Activated CD8-positive, alpha-beta memory T cell treated with anti-CD3 and anti-CD28 coated beads, Interleukin-2, amount 10 ng/mL, durations not matched to agents 7 days and 5 days (primary cell): Measurements from ENCODE around the gene MRM2. TPM values are rescaled to one million over a fixed set of nuclear protein-coding genes. Genes with fewer than 3 reads are reported as not detected.

ENCODE experiments used
- ATAC-seq: fragments of 150-1000 bp; cut with Tn5 transposase; one replicate; pipeline ENCODE4 v1.10.0; 2021; ENCODE audit warnings: moderate library complexity
- CTCF ChIA-PET: fragments of 350-600 bp; sonication (Branson Sonifier 250); formaldehyde crosslinking; loops from one replicate; lab custom pipeline; 2021; ENCODE audit warnings: antibody characterized with exemption; lab: Charles Lee
- DNase-seq: peaks from one replicate; pipeline ENCODE4 v3.0.0-alpha.2; 2020
- H3K27ac Mint-ChIP-seq: one replicate; pipeline ENCODE4 v1.8.0; 2021; ENCODE audit warnings: mild to moderate bottlenecking, mixed read lengths
- H3K27me3 Mint-ChIP-seq: one replicate; pipeline ENCODE4 v1.8.0; 2021; ENCODE audit warnings: mixed read lengths
- H3K36me3 Mint-ChIP-seq: one replicate; pipeline ENCODE4 v1.8.0; 2021; ENCODE audit warnings: mild to moderate bottlenecking, mixed read lengths
- H3K4me1 Mint-ChIP-seq: one replicate; pipeline ENCODE4 v1.8.0; 2021; ENCODE audit warnings: mixed read lengths
- H3K4me3 Mint-ChIP-seq: one replicate; pipeline ENCODE4 v1.8.0; 2021; ENCODE audit warnings: mild to moderate bottlenecking, moderate library complexity, mixed read lengths
- H3K9me3 Mint-ChIP-seq: one replicate; pipeline ENCODE4 v1.8.0; 2022; ENCODE audit warnings: low read depth, mixed read lengths
- total RNA-seq, 2 experiments: library from RNA; stranded (reverse); gene quantifications; one replicate each; pipeline ENCODE4 v1.2.3, GENCODE V29; 2021

MRM2 gene
- total RNA-seq, 2 experiments from 2014 or later = 27.6 to 35.1 TPM

DNA sequence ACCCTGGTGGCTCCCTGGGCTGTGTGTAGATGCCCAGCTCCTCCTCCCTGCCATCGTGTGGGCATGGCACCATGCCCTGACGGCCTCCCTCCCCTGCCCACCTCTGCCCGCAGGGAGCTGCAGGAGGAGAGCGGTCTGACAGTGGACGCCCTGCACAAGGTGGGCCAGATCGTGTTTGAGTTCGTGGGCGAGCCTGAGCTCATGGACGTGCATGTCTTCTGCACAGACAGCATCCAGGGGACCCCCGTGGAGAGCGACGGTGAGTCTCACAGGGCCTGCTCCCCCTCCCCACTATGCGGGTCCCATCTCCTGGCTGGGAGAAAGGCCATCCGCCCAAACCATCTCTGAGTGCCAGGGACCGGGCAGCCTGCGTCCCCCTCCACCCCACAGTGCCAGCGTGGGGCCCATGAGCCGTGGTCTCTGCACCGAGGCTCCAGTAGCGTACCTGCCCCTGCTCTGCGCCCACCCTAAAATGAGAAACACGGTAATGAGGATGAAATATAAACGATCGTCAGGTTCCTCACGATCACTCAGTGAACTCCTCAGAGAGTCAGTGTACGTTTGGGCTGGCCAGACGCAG lies 7.8 kb upstream of the MRM2 start:
- CTCF ChIA-PET = interaction anchor here (1.2 to 1.9 kb wide), 2 partner anchors 17 to 91 kb away, joined by 4 to 6 read pairs; partner anchors contain the start of gene MAD1L1
- no peak overlapping the region for H3K27ac Mint-ChIP-seq
- H3K9me3 Mint-ChIP-seq = no peaks in the 10 kb centered on the region
- H3K4me1 Mint-ChIP-seq = peaks cover 31% of the 10 kb centered on the region
- no peaks in the 10 kb centered on the region for H3K27me3 Mint-ChIP-seq
- H3K4me3 Mint-ChIP-seq = no peak overlapping the region
- DNase-seq (no peak), ATAC-seq (peak; percentile 2)
- H3K36me3 Mint-ChIP-seq = peaks cover 5% of the 10 kb centered on the region

DNA sequence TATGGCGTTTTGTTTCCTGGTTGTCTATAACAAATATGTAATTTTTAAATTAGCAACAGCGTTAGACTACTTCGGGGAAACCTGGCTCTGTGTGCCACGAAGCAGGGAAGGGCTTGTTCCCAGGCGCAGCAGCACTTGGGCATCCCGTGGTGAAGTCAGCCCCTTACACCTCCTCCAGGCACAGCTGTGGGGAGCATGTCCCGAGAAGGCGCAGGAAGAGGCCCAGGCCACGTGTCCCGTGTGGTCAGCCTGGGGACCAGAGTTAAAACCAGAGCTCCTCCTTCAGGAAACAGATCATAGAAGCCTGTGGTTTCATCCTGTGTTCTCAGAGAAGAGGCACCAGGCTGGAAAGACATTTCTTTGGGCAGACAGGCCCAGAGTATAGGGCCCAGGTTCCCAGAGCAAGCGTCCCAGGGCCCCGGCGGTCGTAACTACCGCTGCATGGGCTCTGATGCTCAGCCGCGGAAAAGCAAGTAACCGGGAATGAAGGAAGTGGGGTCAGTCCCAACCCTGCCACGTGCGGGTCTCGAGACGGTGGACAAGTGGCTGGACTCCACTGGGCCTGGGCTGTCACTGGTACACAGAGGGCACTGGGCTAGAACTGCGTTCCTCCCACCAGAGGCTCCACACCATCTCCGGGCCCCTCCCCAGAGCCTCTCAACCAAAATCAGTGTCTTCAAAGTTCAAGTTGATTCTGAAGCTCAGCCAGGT lies 7.1 kb upstream of the MRM2 start:
- ATAC-seq (peak; percentile 54), DNase-seq (peak; percentile 70)
- Mint-ChIP-seq H3K27ac (peak overlapping the region; percentile 61), H3K9me3 (no peaks in the 10 kb centered on the region), H3K36me3 (peaks cover 5% of the 10 kb centered on the region), H3K4me3 (peak overlapping the region; percentile 50), H3K4me1 (peaks cover 27% of the 10 kb centered on the region), H3K27me3 (no peaks in the 10 kb centered on the region)
- CTCF ChIA-PET = interaction anchor here (0.7 to 1.9 kb wide), 6 partner anchors 12 to 220 kb away, joined by 4 to 8 read pairs (median 5); partner anchors contain the start of genes MAD1L1 and SNX8

DNA sequence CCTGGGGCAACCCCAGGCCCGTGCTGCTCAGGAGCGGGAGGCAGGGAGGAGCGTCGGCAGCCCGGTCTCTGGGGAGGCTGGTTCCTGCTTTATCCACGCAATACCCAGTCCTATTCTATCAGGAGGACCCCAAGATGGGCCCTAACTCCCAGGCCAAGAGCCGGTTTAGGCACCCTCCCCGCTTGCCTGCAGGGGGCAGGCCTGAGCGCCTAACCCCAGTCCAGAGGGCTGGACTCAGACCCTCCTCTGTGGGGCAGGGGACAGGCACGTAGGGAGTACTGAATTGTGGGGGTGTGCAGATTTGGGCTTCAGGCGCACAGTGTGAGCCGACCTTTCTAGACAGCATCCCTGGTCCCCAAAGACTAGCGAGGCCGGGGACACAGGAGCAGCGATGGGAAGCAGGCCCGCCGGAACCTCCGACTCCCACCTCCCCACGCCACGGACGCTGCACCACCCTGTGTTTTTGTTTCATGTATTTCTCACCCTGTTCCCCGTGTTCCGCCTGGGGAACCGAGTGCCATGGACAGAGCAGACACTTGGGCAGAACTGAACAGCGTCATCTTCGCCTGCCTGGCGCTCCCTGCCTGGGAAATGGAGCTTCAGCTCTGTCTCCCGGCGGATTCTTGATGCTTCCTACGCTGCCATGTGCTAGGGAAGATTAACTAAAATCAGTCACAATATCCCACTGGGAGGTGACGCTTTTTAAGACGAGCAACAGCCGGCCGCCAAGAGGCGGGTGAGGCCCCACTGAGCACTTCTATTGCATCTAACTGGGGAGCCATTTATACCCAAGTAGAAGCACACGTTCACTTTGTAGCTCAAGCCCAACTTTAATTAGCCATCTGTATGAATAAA lies 5.4 kb upstream of the MRM2 start:
- Mint-ChIP-seq H3K27ac (no peak overlapping the region), H3K36me3 (peaks cover 5% of the 10 kb centered on the region), H3K27me3 (no peaks in the 10 kb centered on the region), H3K4me1 (peaks cover 34% of the 10 kb centered on the region), H3K4me3 (no peak overlapping the region), H3K9me3 (no peaks in the 10 kb centered on the region)
- no peak for ATAC-seq
- no peak for DNase-seq
- CTCF ChIA-PET = interaction anchor here (1.5 to 1.9 kb wide), 3 partner anchors 14 to 67 kb away, joined by 4 to 6 read pairs (median 6); partner anchors contain the start of genes MAD1L1 and SNX8

DNA sequence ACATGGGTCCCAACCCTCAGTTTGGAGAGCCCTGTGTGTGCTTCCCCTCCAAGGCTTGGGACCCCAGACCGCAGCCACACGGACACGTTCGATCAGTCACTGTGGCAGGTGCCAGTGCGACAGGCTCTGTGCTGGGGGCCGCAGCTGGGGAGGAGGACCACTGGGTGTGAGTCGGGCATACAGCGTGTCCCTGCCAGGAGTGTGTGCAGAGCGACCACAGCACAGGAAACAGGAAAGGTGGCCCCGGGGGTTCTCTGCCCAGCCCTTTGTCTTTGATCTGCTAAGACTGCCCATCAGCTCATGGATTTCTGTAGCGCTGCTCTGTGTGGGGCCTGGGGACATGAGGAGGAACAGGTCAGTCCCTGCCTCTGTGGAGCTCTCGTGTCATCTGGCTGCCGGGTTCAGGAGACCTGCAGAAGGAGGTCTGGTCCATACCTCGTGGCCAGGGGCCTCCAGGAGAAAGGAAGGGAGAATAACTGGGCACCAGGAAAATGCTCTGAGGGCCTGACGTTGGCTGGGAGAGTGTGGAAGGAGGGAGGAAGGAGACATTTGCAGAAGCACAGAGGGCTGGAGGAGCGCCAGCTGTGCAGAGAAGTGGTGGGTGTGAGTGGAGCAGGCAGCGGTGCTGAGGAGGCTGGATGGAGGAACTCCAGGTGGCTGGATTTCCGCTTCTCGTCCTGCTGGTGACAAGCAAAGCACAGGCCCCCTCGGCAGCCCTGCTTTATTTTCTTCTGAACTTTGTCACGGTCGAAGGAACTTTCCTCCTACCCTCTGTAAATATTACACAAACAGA lies 4.1 kb upstream of the MRM2 start:
- CTCF ChIA-PET = interaction anchor here (1.1 to 1.2 kb wide), 2 partner anchors 9 to 37 kb away, joined by 3 read pairs; no protein-coding TSS in a partner anchor
- Mint-ChIP-seq H3K27ac (no peak overlapping the region), H3K4me1 (peaks cover 32% of the 10 kb centered on the region), H3K27me3 (no peaks in the 10 kb centered on the region), H3K4me3 (no peak overlapping the region), H3K9me3 (no peaks in the 10 kb centered on the region), H3K36me3 (peaks cover 5% of the 10 kb centered on the region)
- DNase-seq (no peak), ATAC-seq (no peak)

DNA sequence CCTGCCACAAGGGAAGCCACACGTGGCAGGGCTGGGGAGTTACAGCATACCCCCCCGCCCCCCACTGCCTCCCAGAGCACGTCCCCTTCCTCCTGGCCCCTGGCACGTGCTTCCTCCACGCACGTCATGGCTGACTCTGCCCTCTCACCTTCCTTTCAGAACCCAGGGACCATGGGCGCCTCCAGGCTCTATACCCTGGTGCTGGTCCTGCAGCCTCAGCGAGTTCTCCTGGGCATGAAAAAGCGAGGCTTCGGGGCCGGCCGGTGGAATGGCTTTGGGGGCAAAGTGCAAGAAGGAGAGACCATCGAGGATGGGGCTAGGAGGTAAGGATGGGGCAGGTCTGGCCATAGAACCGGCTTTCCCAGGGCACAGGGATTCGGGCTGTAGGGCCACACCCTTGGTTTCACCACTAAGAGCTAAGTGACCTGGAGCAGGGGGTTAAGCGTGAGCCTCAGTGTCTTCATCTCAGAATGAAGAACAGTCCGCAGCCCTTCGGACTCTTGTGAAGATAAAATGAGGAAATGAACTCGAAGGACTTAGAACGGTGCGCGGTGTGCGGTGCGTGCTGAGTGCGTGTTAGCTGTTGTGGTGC lies 2.5 kb upstream of the MRM2 start:
- H3K4me1 Mint-ChIP-seq = peaks cover 36% of the 10 kb centered on the region
- H3K9me3 Mint-ChIP-seq = no peaks in the 10 kb centered on the region
- H3K4me3 Mint-ChIP-seq = no peak overlapping the region
- peaks cover 3% of the 10 kb centered on the region for H3K36me3 Mint-ChIP-seq
- no peak for DNase-seq
- H3K27me3 Mint-ChIP-seq = no peaks in the 10 kb centered on the region
- CTCF ChIA-PET = interaction anchor here (0.6 kb wide), 1 partner anchor 422 kb away, joined by 3 read pairs; no protein-coding TSS in a partner anchor
- no peak for ATAC-seq
- no peak overlapping the region for H3K27ac Mint-ChIP-seq

DNA sequence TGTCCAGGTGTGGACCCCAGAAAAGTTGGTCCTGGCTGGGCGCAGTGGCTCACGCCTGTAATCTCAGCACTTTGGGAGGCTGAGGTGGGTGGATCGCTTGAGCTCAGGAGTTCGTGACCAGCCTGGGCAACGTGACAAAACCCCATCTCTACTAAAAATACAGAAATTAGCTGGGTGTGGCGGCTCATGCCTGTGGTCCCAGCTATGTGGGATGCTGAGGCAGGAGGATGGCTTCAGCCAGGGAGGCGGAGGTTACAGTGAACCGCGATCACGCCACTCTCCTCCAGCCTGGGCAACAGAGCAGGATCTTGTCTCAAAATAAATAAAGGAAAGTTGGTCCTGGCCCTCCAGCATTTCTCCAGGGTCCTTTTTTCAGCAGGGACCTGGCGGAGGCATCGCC lies 1.5 kb upstream of the MRM2 start:
- Mint-ChIP-seq H3K4me1 (peaks cover 27% of the 10 kb centered on the region), H3K9me3 (no peaks in the 10 kb centered on the region), H3K36me3 (peaks cover 9% of the 10 kb centered on the region), H3K27ac (no peak overlapping the region), H3K4me3 (peak overlapping the region; percentile 91), H3K27me3 (no peaks in the 10 kb centered on the region)
- CTCF ChIA-PET = no interaction called here
- ATAC-seq (no peak), DNase-seq (no peak)

DNA sequence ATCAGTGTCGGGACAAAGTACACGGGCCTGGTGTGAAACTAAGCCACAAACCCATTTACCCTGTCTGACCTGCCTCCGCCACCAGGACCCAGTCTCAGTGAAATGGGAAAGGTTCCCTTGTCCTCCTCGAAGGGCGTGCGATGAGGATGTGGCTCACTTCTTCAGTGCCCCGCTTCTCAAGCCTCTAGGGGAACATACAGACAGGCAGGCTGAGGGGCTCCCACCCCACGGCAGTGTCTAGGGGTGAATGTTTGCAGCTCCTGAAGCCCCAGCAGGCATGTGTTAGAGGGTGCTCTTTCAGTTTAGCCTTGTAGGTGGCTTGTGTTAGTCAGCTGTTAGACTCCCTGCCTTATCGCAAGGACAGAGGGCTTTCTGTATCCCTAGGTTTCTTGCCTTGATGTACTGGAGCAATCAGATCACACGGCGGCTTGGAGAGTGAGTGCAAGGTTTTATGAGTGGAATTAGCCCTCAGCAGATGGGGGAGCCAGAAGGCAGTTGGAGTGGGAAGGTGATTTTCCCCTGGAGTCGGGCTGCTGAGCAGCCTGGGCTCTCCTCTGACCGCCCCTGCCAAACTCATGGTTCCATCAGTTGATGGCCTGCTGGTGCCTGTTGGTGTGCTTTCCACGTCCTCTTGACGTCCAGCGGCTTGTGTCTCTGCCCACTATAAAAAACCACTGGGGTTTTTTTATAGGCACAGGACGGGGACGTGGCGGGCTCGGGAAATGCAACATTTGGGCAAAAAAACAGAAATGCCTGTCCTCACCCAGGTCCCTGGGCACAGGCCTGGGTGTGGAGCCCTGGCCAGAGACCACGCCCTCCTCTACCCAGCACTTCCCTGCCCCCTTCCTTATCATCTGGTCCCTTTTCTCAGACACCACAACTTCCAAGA lies 780 bp upstream of the MRM2 start:
- Mint-ChIP-seq H3K4me1 (peaks cover 27% of the 10 kb centered on the region), H3K27me3 (no peaks in the 10 kb centered on the region)
- ATAC-seq = peak; percentile 52

DNA sequence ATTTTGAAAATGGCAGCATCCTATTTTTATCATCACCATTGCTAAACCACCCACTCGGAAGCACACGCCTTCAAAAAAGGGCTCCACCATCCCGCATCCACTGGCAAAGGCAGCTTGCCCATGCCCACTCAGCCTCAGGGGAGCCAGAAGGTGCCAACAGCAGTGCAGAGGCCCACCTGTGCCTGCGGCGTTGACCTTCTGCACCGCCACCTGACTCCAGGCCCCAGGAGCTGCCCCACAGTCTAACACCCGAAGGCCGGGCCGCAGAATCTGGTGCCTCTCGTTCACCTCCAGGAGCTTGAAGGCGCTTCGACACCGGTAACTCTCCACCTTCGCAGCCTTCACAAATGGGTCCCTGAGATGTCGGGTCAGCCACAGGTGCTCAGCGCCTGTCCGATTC lies 2.8 kb downstream of the MRM2 start:
- Mint-ChIP-seq H3K9me3 (no peaks in the 10 kb centered on the region), H3K27ac (no peak overlapping the region), H3K4me3 (no peak overlapping the region), H3K4me1 (peaks cover 29% of the 10 kb centered on the region), H3K27me3 (no peaks in the 10 kb centered on the region), H3K36me3 (peaks cover 30% of the 10 kb centered on the region)
- CTCF ChIA-PET = interaction anchor here (1.2 to 1.4 kb wide), 2 partner anchors 7 to 108 kb away, joined by 3 to 6 read pairs; no protein-coding TSS in a partner anchor
- DNase-seq = no peak
- ATAC-seq = no peak

More for the DNA sequence above, 780 bp upstream of the MRM2 start:
- Mint-ChIP-seq H3K4me3 (peak overlapping the region; percentile 91), H3K9me3 (no peaks in the 10 kb centered on the region), H3K27ac (peak overlapping the region; percentile 92), H3K36me3 (peaks cover 15% of the 10 kb centered on the region)
- DNase-seq = peak; percentile 61
- CTCF ChIA-PET = interaction anchor here (1.2 to 1.9 kb wide), 4 partner anchors 11 to 105 kb away, joined by 3 to 9 read pairs (median 4); partner anchors contain the start of gene MAD1L1

DNA sequence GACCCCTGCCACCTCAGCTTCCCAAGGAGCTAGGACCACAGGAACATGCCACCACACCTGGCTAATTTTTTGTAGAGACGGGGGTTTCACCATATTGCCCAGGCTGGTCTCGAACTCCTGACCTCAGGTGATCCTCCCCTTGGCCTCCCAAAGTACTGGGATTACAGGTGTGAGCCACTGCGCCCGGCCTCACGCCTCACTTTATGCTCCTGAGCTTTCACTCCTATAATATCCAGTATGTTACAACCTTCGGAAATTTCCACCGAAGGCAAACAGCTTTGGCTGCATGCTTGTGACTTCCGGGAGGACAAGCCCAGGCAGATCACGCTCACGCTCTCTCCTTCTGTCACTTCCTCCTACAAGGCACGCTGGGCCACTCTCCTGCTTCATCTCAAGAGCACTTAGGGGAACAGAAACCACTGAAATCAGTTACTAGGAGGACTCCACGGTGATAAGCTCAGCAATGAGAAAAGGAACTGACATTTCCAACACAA lies 4.8 kb downstream of the MRM2 start:
- Mint-ChIP-seq H3K36me3 (peaks cover 32% of the 10 kb centered on the region), H3K27ac (no peak overlapping the region)
- CTCF ChIA-PET = interaction anchor here (0.8 to 1.5 kb wide), 3 partner anchors 110 to 116 kb away, joined by 3 to 7 read pairs (median 4); no protein-coding TSS in a partner anchor

DNA sequence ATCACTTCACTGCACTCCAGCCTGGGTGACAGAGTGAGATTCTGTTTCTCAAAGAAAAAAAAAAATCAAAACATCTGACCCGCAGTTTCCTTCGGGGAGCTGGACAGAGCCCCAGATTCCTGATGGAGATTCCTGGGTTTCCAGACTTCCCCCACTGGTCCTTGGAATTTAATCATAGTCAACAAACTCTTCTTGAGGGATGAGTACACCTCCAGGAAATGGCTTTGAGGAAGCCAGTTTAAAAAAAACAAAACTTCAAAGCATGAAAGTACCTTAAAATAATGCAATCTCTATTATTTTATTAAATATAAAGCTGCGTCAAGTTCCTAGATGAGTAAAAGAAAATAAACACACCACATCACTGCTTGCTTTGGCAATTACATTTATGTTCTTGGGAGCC lies 8.1 kb downstream of the MRM2 start:
- CTCF ChIA-PET = interaction anchor here (1.3 kb wide), 1 partner anchor 655 kb away, joined by 4 read pairs; no protein-coding TSS in a partner anchor
- H3K4me3 Mint-ChIP-seq = peak overlapping the region; percentile 53
- H3K4me1 Mint-ChIP-seq = peaks cover 29% of the 10 kb centered on the region
- ATAC-seq (no peak), DNase-seq (no peak)
- no peaks in the 10 kb centered on the region for H3K27me3 Mint-ChIP-seq
- H3K27ac Mint-ChIP-seq = peak overlapping the region; percentile 59
- peaks cover 28% of the 10 kb centered on the region for H3K36me3 Mint-ChIP-seq
- no peaks in the 10 kb centered on the region for H3K9me3 Mint-ChIP-seq

More for the DNA sequence above, 4.8 kb downstream of the MRM2 start:
- ATAC-seq = no peak
- no peak for DNase-seq
- Mint-ChIP-seq H3K9me3 (no peaks in the 10 kb centered on the region), H3K4me3 (no peak overlapping the region), H3K4me1 (peaks cover 29% of the 10 kb centered on the region), H3K27me3 (no peaks in the 10 kb centered on the region)
